Measurements from ENCODE around the gene GIT2.

The GIT2 gene

DNA sequence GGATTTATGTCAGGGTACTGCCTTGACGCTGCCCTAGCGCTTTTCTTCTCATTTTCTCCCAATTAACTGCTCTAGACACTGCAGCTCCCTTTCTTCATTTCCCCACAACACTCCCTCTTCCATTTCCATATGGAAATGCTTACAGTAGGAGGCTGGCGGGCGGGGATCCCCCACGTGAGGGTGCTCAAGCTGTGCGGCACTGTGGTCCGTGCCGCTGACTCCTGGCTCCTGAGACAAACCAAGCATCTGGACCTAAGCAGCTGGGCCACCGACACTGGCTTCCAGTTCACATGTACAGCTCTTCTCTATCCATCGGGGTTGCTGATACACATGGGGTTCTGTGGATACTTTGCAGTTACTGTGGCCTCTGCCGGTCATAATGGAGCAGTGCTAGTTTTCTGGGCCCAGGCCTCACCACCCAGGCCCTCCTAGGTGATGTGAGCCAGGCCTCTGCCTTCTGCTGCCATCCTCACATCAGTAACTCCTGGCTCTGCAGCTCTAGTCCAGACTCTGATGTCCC is 75.8 kb downstream of the GIT2 start:
- no peak overlapping the region for H3K4me3 ChIP-seq (replicated peaks; ENCODE audit: low read depth, low read length)
- TF ChIP-seq, protein P1, sequence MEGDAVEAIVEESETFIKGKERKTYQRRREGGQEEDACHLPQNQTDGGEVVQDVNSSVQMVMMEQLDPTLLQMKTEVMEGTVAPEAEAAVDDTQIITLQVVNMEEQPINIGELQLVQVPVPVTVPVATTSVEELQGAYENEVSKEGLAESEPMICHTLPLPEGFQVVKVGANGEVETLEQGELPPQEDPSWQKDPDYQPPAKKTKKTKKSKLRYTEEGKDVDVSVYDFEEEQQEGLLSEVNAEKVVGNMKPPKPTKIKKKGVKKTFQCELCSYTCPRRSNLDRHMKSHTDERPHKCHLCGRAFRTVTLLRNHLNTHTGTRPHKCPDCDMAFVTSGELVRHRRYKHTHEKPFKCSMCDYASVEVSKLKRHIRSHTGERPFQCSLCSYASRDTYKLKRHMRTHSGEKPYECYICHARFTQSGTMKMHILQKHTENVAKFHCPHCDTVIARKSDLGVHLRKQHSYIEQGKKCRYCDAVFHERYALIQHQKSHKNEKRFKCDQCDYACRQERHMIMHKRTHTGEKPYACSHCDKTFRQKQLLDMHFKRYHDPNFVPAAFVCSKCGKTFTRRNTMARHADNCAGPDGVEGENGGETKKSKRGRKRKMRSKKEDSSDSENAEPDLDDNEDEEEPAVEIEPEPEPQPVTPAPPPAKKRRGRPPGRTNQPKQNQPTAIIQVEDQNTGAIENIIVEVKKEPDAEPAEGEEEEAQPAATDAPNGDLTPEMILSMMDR (IDR thresholded peaks at IDR 0.05; ENCODE audit: insufficient read depth, low read length, poor library complexity, severe bottlenecking), result no peak
- DNase-seq (ENCODE audit: extremely low read depth, insufficient read length), result no peak
- H3K27me3 ChIP-seq (replicated peaks; ENCODE audit: control insufficient read depth, insufficient read depth, low read length), result no peaks in the 10 kb centered on the region
- H3K36me3 ChIP-seq (ENCODE audit: control insufficient read depth, insufficient read depth, low read length), result peaks cover 18% of the 10 kb centered on the region

DNA sequence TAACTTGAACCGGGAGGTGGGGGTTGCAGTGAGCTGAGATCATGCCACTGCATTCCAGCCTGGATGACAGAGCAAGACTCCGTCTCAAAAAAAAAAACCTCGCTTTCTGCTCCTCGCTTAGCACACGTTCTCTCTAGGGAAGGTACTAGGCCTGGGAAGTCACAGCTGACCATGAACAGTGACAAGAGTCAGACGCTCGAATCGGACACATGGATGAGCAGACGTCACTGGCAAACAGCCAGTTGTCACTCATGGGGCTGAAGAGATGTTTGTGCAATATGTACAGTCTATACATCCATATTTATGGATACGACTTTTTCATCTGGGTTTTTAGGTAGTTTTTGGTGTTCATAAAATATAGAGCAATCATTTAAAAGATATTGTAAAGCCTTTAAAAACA is 76.7 kb downstream of the GIT2 start:
- TF ChIP-seq, protein P1 (IDR thresholded peaks at IDR 0.05; ENCODE audit: insufficient read depth, low read length, poor library complexity, severe bottlenecking), result no peak
- Histone ChIP-seq H3K36me3 (ENCODE audit: control insufficient read depth, insufficient read depth, low read length) (peaks cover 27% of the 10 kb centered on the region), H3K27me3 (replicated peaks; ENCODE audit: control insufficient read depth, insufficient read depth, low read length) (no peaks in the 10 kb centered on the region), H3K4me3 (replicated peaks; ENCODE audit: low read depth, low read length) (no peak overlapping the region)
- DNase-seq (ENCODE audit: extremely low read depth, insufficient read length), result no peak

DNA sequence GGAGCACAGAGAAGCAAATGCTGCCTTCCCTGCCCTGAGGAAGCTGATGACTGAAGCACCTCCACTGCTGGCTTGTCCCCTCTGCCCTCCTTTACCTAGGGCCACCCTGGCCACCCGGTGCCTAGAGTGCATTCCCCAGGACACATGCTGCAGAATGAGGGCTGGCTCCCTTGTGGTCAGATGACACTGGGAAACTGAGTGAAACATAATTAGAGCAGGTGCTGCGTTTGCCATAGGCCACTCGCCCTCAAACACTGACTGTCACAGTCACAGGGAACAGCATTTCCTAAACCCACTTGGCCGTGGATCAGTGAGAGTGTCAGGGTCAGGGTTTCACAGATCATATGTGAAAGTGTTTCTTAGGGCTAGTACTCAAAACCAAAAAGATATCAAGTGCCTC is 80.1 kb downstream of the GIT2 start:
- Histone ChIP-seq H3K36me3 (ENCODE audit: control insufficient read depth, insufficient read depth, low read length) (peaks cover 35% of the 10 kb centered on the region), H3K27me3 (replicated peaks; ENCODE audit: control insufficient read depth, insufficient read depth, low read length) (no peaks in the 10 kb centered on the region), H3K4me3 (replicated peaks; ENCODE audit: low read depth, low read length) (no peak overlapping the region)
- DNase-seq (ENCODE audit: extremely low read depth, insufficient read length), result no peak
- TF ChIP-seq, protein P1 (IDR thresholded peaks at IDR 0.05; ENCODE audit: insufficient read depth, low read length, poor library complexity, severe bottlenecking), result no peak

DNA sequence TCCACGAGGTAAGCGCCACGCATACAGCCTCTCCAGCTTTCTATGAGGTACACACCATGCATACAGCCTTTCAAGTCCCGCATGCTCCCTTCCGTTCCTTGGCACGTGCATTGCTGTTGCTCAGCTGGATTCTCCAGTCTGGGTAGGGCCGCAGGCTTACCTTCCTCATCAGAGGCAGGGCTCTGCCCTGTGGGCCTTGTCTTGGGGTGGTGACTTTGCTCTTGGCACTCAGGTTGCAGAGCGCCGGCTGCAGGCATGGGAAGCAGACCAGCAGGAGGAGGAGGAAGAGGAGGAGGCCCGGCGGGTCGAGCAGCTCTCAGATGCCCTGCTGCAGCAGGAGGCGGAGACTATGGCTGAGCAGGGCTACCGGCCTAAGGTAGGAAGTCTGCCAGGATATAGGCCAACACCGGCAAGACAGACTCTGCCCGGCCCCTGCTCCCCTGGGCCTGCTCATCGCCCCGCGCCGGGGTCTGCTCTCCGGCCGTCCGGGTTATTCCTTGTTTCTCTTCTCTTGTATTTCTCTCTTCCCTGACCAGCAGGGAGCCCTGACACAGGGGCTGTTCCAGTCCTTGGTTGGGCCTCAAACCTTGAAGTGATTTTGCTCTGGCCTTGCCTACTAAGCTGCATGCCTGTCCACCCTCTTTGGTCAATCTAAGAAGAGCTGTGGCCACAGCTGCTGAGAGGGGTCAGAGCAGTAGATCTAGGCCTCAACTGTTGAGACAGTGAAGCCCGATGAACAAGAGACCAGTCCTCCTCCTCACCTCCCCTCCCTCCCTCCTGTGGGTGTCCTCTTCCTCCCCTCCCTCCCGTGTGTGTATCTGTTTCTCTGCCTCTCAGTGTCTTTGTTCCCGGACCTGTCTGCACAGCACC is 80.8 kb downstream of the GIT2 start:
- Histone ChIP-seq H3K36me3 (ENCODE audit: control insufficient read depth, insufficient read depth, low read length) (peaks cover 35% of the 10 kb centered on the region), H3K4me3 (replicated peaks; ENCODE audit: low read depth, low read length) (no peak overlapping the region)
- no peak for DNase-seq (ENCODE audit: extremely low read depth, insufficient read length)

DNA sequence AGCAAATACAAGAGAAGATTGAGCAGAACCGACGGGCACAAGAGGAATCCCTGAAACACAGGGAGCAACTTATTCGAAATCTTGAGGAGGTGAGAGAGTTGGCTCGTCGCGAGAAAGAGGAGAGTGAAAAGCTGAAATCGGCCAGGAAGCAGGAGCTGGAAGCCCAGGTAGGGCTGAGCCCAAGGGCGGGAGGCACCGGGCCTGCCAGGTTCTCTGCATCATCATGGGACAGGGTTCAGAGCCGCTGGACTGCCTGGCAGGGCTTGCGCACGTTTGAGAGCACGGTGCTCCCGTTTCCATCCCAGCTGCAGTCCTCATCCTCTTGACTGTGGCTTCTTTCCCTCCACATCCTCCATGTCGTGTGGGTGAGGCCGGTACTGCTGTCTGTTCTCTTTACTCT is 81.7 kb downstream of the GIT2 start:
- H3K4me3 ChIP-seq (replicated peaks; ENCODE audit: low read depth, low read length), result no peak overlapping the region
- peaks cover 37% of the 10 kb centered on the region for H3K36me3 ChIP-seq (ENCODE audit: control insufficient read depth, insufficient read depth, low read length)
- TF ChIP-seq, protein P1 (IDR thresholded peaks at IDR 0.05; ENCODE audit: insufficient read depth, low read length, poor library complexity, severe bottlenecking), result no peak
- DNase-seq (ENCODE audit: extremely low read depth, insufficient read length), result no peak
- no peaks in the 10 kb centered on the region for H3K27me3 ChIP-seq (replicated peaks; ENCODE audit: control insufficient read depth, insufficient read depth, low read length)

More for the DNA sequence above, 80.8 kb downstream of the GIT2 start:
- TF ChIP-seq, protein P1 (IDR thresholded peaks at IDR 0.05; ENCODE audit: insufficient read depth, low read length, poor library complexity, severe bottlenecking), result no peak
- no peaks in the 10 kb centered on the region for H3K27me3 ChIP-seq (replicated peaks; ENCODE audit: control insufficient read depth, insufficient read depth, low read length)

Data from GM06990 (cell line).